ENCODE results near the gene RNPEPL1. TPM values are rescaled to one million over a fixed set of nuclear protein-coding genes. Genes with fewer than 3 reads are reported as not detected.
A peak's percentile ranks its signal among the peaks of the same experiment; 100 is the strongest.

RNPEPL1 gene
- total RNA-seq, 4 donors from 2014 or later: 76.1 to 99.9 (median 78.6) TPM

- TF ChIP-seq POLR2A (IDR thresholded peaks at IDR 0.05) (no peak), CTCF (IDR thresholded peaks at IDR 0.05) (no peak)
- WGBS, 2 donors: 65 to 82% methylated on average over 3 of the region's 3 CpGs
- H3K4me3 ChIP-seq (ENCODE audit: low read depth, poor library complexity, severe bottlenecking): no peak overlapping the region
- intact Hi-C loops (cut with DNase I; ENCODE audit: low total_unique reads): no loop called here
- peak in 1 of 2 donors; percentile 8 for DNase-seq (ENCODE audit: low spot score in 2 of 2)
Measured at GRCh38 chr2:240527153-240527750, 41.0 kb upstream of the RNPEPL1 start.

GRCh38 chr2:240528406-240529040 is 39.8 kb upstream of the RNPEPL1 start:
- no peak for TF ChIP-seq CTCF (IDR thresholded peaks at IDR 0.05)
- no peak for TF ChIP-seq POLR2A (IDR thresholded peaks at IDR 0.05)
- H3K4me3 ChIP-seq (ENCODE audit: low read depth, poor library complexity, severe bottlenecking): no peak overlapping the region
- intact Hi-C loops (cut with DNase I; ENCODE audit: low total_unique reads): no loop called here
- DNase-seq (ENCODE audit: low spot score in 2 of 2): peak in 1 of 2 donors; percentile 36
- 94% methylated on average over 13 of the region's 13 CpGs for WGBS, 2 donors

GRCh38 chr2:240529344-240529999 is 38.8 kb upstream of the RNPEPL1 start:
- intact Hi-C loops (cut with DNase I; ENCODE audit: low total_unique reads): no loop called here
- peak; percentile 3 to 70 for DNase-seq (ENCODE audit: low spot score in 2 of 2)
- WGBS, 2 donors: 87 to 95% methylated on average over 16 of the region's 16 CpGs

GRCh38 chr2:240530181-240530580 is 38.1 kb upstream of the RNPEPL1 start:
- intact Hi-C loops (cut with DNase I; ENCODE audit: low total_unique reads): no loop called here
- TF ChIP-seq POLR2A (IDR thresholded peaks at IDR 0.05) (no peak), CTCF (IDR thresholded peaks at IDR 0.05) (no peak)
- no peak overlapping the region for H3K4me3 ChIP-seq (ENCODE audit: low read depth, poor library complexity, severe bottlenecking)
- DNase-seq (ENCODE audit: low spot score in 2 of 2): peak; percentile 6 to 49
- WGBS, 2 donors: 91 to 99% methylated on average over 7 of the region's 7 CpGs

More at GRCh38 chr2:240529344-240529999, 38.8 kb upstream of the RNPEPL1 start:
- no peak overlapping the region for H3K4me3 ChIP-seq (ENCODE audit: low read depth, poor library complexity, severe bottlenecking)
- TF ChIP-seq POLR2A (IDR thresholded peaks at IDR 0.05) (no peak), CTCF (IDR thresholded peaks at IDR 0.05) (no peak)

GRCh38 chr2:240531038-240531437 is 37.2 kb upstream of the RNPEPL1 start:
- no peak for DNase-seq (ENCODE audit: low spot score in 2 of 2)

More at GRCh38 chr2:240531038-240531437, 37.2 kb upstream of the RNPEPL1 start:
- H3K4me3 ChIP-seq (ENCODE audit: low read depth, poor library complexity, severe bottlenecking): no peak overlapping the region
- intact Hi-C loops (cut with DNase I; ENCODE audit: low total_unique reads): no loop called here
- no peak for TF ChIP-seq CTCF (IDR thresholded peaks at IDR 0.05)
- no peak for TF ChIP-seq POLR2A (IDR thresholded peaks at IDR 0.05)
- WGBS, 2 donors: 96 to 97% methylated on average over 5 of the region's 5 CpGs

All from lower leg skin (tissue), 4 donors.